GM12878 (cell line): ENCODE measurements around the gene TIPRL.

ENCODE experiments used
- CEBPB ChIP-seq, 2 experiments: fragments of 150-350 bp in 1 of 2; IDR thresholded peaks; 2 replicates each; pipeline ENCODE4 v1.6.1; 2012 to 2014; ENCODE audit warnings: low read depth in 2 of 2, low read length in 2 of 2, borderline replicate concordance in 1 of 2, inconsistent platforms in 1 of 2
- CHD2 ChIP-seq: IDR thresholded peaks from 2 replicates; pipeline ENCODE4 v1.6.1; 2011; ENCODE audit warnings: low read depth, low read length, improper control_type of control experiment, borderline replicate concordance
- CTCF ChIP-seq, 3 experiments: IDR thresholded peaks in 2 of 3; conservative IDR thresholded peaks in 1 of 3; 2 replicates each; pipeline ENCODE4 v1.5.1; 2011; ENCODE audit warnings: low read depth in 3 of 3, low read length in 3 of 3, mild to moderate bottlenecking in 3 of 3, control low read depth in 2 of 3, moderate library complexity in 2 of 3, inconsistent platforms in 1 of 3, mixed read lengths in 1 of 3; ENCODE audit not compliant: control insufficient read depth in 2 of 3, insufficient read depth in 1 of 3; ENCODE audit errors: extremely low read depth in 1 of 3
- MAX ChIP-seq: IDR thresholded peaks from 2 replicates; pipeline ENCODE4 v1.6.1; 2012; ENCODE audit warnings: low read depth, low read length, improper control_type of control experiment
- MYC ChIP-seq: IDR thresholded peaks from 2 replicates; pipeline ENCODE4 v1.6.1; 2011; ENCODE audit warnings: mild to moderate bottlenecking, low read length, moderate library complexity, inconsistent platforms; ENCODE audit not compliant: insufficient read depth, insufficient replicate concordance, insufficient read length, severe bottlenecking
- NBN ChIP-seq: fragments of 450-650 bp; IDR thresholded peaks from 2 replicates; pipeline ENCODE4 v1.6.1; 2016
- NFYB ChIP-seq: IDR thresholded peaks from 2 replicates; pipeline ENCODE4 v1.6.1; 2011; ENCODE audit warnings: low read depth, mild to moderate bottlenecking, low read length, improper control_type of control experiment, moderate library complexity; ENCODE audit not compliant: insufficient read depth
- POLR2A ChIP-seq: IDR thresholded peaks from 2 replicates; pipeline ENCODE4 v1.6.1; 2011; ENCODE audit warnings: low read depth, mild to moderate bottlenecking, low read length
- RAD21 ChIP-seq: IDR thresholded peaks from 2 replicates; pipeline ENCODE4 v1.6.1; 2011; ENCODE audit warnings: mild to moderate bottlenecking, low read depth, low read length, moderate library complexity; ENCODE audit not compliant: insufficient read depth
- SRF ChIP-seq, 2 experiments: IDR thresholded peaks; 2 replicates each; pipeline ENCODE4 v1.6.1; 2011; ENCODE audit warnings: low read depth in 2 of 2, low read length in 2 of 2, mild to moderate bottlenecking in 1 of 2, moderate library complexity in 1 of 2
- TCF3 ChIP-seq: IDR thresholded peaks from 2 replicates; pipeline ENCODE4 v1.6.1; 2012; ENCODE audit warnings: low read depth, mild to moderate bottlenecking, low read length, borderline replicate concordance; ENCODE audit not compliant: insufficient read depth

- TF ChIP-seq CTCF (IDR thresholded peaks at IDR 0.05 in 2 of 3, conservative IDR thresholded peaks at IDR 0.05 in 1 of 3; ENCODE audit: control insufficient read depth in 2 of 3, extremely low read depth in 1 of 3, insufficient read depth in 1 of 3, low read depth in 3 of 3, low read length in 3 of 3) (no peak), TCF3 (no peak), MYC (no peak), RAD21 (no peak), NFYB (no peak), MAX (no peak), CEBPB (IDR thresholded peaks at IDR 0.05; ENCODE audit: borderline replicate concordance in 1 of 2, low read depth in 2 of 2, low read length in 2 of 2) (no peak), POLR2A (no peak), SRF (IDR thresholded peaks at IDR 0.05; ENCODE audit: low read depth in 2 of 2, low read length in 2 of 2) (no peak), NBN (no peak), CHD2 (no peak)
Measured at GRCh38 chr1:168243198-168243597, 64.4 kb downstream of the TIPRL start.
